Measurements from ENCODE around the gene SATB1.

DNA sequence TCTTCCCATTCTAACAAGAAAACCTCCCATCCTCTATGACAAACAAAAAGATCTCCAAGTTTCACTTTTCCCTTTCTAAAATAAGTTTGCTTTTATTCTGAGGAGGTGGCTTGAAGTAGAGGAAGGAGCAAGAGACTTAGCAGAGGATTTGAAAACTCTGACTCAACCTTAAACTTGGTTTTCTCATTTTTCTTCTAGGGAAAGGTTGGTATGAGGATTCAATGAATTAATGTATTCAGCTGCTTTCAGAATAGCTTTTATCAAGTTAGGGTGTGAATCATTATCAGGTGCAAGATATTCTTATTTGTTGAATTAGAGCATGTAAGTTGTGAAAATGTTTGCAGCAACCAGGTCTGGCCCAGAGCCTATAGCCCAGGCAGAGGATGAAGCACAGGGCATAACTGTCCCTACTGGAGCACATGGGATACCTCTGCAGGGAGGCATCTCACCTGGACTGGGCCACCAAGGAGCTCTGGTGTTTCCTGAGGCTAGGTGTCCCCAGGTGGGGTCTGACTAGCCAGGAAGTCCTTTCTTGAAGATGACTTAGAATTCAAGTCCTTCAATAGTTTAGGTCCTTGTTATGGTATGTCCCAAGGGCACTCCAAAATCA, 42.3 kb downstream of the SATB1 start:
- no peak for TF ChIP-seq EZH2 (IDR thresholded peaks at IDR 0.05)
- no peak for TF ChIP-seq POLR2AphosphoS5 (IDR thresholded peaks at IDR 0.05; ENCODE audit: borderline replicate concordance, low read depth, low read length)
